HG03095 (cell line): ENCODE data around the gene SVOPL.
"Not testable (repeated sequence)": the region's sequence is repeated elsewhere in the genome, so short reads cannot be mapped to it uniquely, and the experiment has no call there.

Experiments
- ATAC-seq: cut with Tn5 transposase; IDR thresholded peaks from one replicate; pipeline ENCODE4 v1.9.1; 2021; ENCODE audit warnings: moderate library complexity; ENCODE audit not compliant: unreplicated experiment

The SVOPL gene

GRCh38 chr7:138701537-138701923 is 368 bp upstream of the SVOPL start:
- no peak for ATAC-seq

GRCh38 chr7:138699661-138700060 is 1.5 kb downstream of the SVOPL start:
- no peak for ATAC-seq

GRCh38 chr7:138698281-138698680 is 2.9 kb downstream of the SVOPL start:
- no peak for ATAC-seq

GRCh38 chr7:138697535-138698182 is 3.5 kb downstream of the SVOPL start:
- no peak for ATAC-seq

- ATAC-seq, result not testable (repeated sequence)
Measured at GRCh38 chr7:138695776-138696175, 5.4 kb downstream of the SVOPL start.

GRCh38 chr7:138695106-138695505 is 6.1 kb downstream of the SVOPL start:
- no peak for ATAC-seq

GRCh38 chr7:138691178-138691577 is 10.0 kb downstream of the SVOPL start:
- no peak for ATAC-seq

- no peak for ATAC-seq
Measured at GRCh38 chr7:138690495-138690894, 10.7 kb downstream of the SVOPL start.

GRCh38 chr7:138688037-138688436 is 13.1 kb downstream of the SVOPL start:
- not testable (repeated sequence) for ATAC-seq

- no peak for ATAC-seq
Measured at GRCh38 chr7:138684340-138684739, 16.8 kb downstream of the SVOPL start.

GRCh38 chr7:138679793-138680192 is 21.4 kb downstream of the SVOPL start:
- ATAC-seq, result no peak

- ATAC-seq, result no peak
Measured at GRCh38 chr7:138670594-138670993, 30.6 kb downstream of the SVOPL start.

- no peak for ATAC-seq
Measured at GRCh38 chr7:138669364-138669763, 31.8 kb downstream of the SVOPL start.

- ATAC-seq, result no peak
Measured at GRCh38 chr7:138668946-138669345, 32.2 kb downstream of the SVOPL start.

GRCh38 chr7:138668229-138668596 is 32.9 kb downstream of the SVOPL start:
- ATAC-seq, result no peak

- ATAC-seq, result no peak
Measured at GRCh38 chr7:138667535-138668228, 33.5 kb downstream of the SVOPL start.

GRCh38 chr7:138666385-138666784 is 34.8 kb downstream of the SVOPL start:
- no peak for ATAC-seq

- ATAC-seq, result no peak
Measured at GRCh38 chr7:138665669-138666140, 35.5 kb downstream of the SVOPL start.

- ATAC-seq, result no peak
Measured at GRCh38 chr7:138665249-138665648, 35.9 kb downstream of the SVOPL start.

GRCh38 chr7:138663725-138664710 is 37.1 kb downstream of the SVOPL start:
- no peak for ATAC-seq

GRCh38 chr7:138662991-138663320 is 38.2 kb downstream of the SVOPL start:
- ATAC-seq, result no peak
